ENCODE data around the gene HHIPL1.

- TF ChIP-seq POLR2AphosphoS5 (IDR thresholded peaks at IDR 0.05; ENCODE audit: low read depth, low read length) = no peak
- no peak for TF ChIP-seq PAX5 (IDR thresholded peaks at IDR 0.05; ENCODE audit: insufficient read depth, low read length, severe bottlenecking)
- TF ChIP-seq POLR2A (IDR thresholded peaks at IDR 0.05; ENCODE audit: low read depth, low read length) = no peak
- TF ChIP-seq TAF1 (IDR thresholded peaks at IDR 0.05; ENCODE audit: low read depth, low read length) = no peak
Measured at GRCh38 chr14:99668307-99669295, 23.7 kb downstream of the HHIPL1 start.

Data from GM12891 (cell line).